CD1c-positive myeloid dendritic cell (primary cell): ENCODE measurements around the gene RBPJL.

Source experiments
- DNase-seq: peaks from one replicate; pipeline ENCODE4 v3.0.0-alpha.2; 2016; ENCODE audit errors: extremely low spot score

Gene RBPJL

DNA sequence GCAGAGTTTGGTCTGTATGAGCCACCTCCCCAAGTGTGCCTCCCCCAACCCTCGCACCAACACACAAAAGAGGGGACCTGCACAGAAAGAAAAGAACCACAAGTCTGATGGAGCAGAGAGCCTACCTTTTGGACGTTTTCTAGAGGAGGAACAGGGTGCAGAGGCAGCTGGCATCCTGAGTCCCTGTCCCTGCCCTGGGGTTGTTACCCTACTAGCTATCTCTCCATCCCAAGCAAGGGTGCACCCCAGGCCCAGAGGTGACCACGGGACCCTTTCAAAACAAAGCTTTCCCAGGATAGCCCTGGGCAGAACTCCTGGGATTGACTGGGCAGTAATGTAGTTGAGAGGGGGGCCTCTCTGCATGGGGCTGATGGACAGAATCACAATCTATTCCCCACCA is 11.2 kb downstream of the RBPJL start:
- DNase-seq, result no peak

DNA sequence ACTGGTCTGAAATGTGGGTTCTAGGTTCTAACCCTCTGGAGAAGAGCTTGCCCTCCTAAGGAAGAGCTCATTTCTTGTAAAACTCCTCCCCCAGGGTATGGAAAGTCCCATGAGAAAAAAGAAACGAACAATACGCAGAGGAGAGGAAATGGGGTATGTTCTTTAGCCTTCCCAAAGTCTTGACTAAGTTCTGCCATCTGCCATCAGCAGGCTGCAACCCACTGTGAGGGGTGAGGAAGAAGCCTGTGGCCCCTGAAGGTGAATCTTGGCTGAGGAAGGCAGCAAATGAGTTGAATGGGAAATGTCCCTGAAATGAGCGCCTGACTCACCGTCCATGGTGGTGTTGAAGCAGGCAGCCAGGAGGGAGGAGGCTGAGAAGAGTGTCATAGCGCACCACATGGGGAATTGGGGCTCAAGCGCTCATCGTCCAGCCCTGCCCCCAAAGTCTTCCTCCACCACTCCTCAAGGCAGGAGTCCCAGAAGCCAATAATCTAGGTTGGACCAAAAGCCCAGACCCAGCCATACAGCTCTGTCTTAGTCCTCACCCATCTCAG is 11.8 kb downstream of the RBPJL start:
- no peak for DNase-seq

DNA sequence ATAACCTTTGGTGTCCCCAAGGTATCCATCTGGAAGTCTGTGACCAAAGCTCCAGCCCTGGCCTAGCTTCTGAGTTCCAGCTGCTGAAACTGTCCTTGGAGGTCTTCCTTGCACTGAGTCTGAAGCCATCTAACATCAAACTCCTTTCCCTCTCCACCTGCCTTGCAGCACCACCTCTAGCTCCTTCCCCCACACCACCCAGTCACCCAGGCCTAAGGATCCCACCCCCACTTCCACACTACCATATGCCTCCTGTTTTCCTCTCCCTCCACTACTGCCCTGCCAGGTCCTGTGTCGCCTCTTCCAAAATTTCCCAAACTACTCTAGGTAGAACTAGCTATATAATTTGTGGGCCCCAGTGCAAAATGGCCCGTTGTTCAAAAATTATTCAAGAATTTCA is 12.3 kb downstream of the RBPJL start:
- no peak for DNase-seq

DNA sequence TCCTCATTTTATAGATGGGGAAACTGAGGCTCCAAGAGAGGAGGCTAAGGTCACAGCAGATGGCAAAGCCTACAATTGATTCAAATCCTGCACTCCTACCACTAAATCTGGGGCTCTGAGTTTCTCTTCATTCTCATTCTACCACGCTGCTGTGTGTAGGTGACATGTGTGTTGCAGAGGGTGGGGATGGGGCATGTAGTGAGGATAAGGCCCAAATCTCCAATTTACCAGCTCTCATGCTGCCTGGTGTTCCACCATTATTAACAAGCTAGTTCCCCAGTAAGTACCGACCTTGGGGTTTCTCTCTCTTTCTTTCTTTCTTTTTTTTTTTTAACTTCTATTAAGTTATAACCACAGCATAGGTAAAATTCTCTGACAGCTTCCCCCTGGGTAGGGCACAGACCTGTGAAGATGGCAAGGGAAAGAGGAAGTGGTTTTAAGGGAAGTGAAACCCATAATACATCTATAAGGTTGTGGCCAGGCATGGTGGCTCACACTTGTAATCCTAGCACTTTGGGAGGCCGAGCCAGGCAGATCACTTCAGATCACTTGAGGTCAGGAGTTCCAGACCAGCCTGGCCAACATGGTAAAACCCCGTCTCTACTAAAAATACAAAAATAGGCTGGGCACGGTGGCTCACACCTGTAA is 14.4 kb downstream of the RBPJL start:
- peak; percentile 73 for DNase-seq

DNA sequence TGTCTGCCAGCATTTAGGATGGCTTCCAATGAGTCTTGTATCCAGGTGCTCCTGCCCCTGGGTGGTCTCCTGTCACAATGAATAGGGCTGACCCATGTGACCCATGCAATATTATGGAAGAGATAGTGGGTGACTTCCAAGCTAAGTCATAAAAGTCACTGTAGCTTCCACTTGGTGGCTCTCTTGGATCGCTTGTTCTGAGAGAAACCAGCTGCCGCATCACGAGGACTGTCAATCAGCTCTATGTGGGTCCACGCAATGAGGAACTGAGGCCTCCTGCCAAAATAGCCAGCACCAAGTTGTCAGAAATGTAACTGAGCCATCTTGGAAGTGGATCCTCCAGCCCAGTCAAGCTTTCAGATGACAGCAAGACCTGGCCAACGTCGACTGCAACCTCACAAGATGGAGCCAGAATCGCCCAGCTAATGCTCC is 16.3 kb downstream of the RBPJL start:
- peak; percentile 88 for DNase-seq

DNA sequence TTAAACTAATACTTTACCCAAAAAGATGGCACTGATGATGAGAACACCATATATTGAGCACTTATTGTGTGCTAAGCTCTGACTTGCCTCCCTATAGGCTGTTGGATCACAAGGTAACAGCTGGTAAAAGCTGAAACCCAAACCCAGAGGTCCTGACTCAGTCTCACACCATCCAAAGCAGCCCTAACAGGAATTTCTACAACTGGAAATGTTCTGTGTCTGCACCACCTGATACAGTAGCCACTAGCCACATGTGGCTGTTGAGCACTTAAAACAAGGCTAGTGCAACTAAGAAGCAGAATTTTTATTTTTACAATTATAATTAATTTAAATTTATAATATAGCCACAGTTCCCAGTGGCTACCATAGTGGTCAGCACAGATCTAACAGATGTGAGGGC is 17.1 kb downstream of the RBPJL start:
- no peak for DNase-seq

DNA sequence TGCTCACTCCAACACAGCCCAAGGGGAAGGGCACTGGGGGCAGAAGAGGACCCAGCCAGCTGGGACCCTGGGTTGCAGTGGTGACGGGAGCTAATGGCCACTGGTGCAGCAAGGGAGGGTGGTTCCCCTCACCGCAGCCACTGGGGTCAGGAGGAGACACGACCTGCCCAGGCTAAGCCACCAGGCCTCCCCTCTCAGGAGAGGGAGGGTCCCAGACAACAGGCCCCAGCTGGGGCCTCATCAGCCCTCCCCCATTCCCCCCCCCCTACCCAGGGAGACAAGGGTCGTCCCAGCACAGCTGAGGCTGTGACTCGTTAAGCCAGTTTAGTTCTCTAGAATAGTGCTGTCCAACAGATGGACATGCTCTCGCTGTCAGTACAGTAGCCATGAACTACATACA is 18.7 kb downstream of the RBPJL start:
- DNase-seq, result no peak

DNA sequence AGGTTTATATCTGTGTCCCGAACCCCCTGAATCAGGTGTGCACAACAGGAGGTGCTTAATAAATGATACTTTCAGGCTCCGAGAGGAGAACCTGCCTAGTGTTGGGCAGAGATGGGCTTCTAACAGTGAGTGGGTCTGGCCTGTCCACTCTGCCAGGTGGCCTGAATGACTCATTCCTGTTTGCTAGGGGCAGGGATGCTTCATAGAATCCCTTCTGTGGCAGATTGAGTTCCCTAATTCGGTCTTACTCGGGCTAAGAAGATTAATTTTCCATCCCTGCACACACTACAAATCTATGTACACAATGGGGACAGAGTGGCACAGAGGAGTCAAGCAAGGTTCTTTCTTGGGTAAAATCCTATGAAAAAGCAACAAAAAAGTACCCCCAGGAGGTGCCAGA is 21.8 kb downstream of the RBPJL start:
- no peak for DNase-seq

DNA sequence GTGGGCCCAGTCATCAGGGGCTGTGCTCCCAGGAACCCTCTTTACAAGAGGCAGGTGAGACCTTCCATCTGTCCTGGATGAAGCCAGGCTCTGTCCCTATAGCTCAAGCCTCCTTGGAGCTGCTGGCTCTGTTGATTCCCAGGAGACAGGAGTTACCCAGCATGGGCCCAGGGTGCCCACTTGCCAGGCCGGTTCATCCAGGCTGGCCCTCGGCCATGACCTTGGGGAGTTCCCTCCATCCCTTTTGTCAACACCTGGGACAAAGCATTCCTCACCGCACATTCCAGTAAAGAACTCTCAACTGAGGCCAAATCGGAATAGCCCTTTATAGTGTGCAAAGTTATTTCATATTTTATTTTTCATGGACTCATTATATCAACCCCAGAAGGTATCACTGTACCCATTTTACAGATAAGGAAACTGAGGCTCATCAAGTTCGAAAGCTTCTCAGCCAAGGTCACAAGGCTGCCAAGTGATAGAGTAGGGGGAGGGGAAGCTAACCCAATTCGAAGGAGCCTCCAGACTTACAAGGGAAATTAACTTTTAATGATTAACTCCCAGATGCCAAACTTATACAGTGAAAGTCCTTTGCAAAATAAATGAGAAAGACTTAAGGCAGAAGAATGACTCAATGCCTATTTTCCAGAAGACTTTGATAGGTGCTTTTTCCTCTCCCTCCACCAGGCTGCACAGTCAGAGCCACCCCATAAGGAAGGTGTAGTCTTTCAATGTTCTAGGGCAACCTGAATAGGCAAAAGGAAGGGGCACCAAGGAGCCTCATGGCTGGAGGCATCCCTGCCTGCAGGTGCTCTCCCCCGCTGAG is 23.1 kb downstream of the RBPJL start:
- no peak for DNase-seq

DNA sequence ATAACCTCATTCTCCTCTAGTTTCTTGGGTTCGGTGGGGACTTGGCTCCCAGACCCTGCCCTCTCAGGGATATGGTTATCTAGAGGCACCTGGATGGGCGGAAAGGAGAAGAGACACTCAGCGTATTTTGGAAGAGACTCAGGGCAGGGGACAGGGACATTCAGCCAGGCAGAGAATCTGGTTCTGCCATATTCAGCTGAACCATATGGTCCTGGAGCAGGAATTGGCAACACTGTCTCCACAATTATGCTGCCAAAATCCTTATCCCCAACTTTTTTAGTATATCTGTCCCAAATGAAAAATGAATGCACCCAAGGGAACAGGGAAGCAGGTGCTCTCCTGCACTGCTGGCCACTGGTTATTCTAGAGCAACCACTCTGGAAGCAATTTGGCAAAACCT is 23.8 kb downstream of the RBPJL start:
- no peak for DNase-seq

DNA sequence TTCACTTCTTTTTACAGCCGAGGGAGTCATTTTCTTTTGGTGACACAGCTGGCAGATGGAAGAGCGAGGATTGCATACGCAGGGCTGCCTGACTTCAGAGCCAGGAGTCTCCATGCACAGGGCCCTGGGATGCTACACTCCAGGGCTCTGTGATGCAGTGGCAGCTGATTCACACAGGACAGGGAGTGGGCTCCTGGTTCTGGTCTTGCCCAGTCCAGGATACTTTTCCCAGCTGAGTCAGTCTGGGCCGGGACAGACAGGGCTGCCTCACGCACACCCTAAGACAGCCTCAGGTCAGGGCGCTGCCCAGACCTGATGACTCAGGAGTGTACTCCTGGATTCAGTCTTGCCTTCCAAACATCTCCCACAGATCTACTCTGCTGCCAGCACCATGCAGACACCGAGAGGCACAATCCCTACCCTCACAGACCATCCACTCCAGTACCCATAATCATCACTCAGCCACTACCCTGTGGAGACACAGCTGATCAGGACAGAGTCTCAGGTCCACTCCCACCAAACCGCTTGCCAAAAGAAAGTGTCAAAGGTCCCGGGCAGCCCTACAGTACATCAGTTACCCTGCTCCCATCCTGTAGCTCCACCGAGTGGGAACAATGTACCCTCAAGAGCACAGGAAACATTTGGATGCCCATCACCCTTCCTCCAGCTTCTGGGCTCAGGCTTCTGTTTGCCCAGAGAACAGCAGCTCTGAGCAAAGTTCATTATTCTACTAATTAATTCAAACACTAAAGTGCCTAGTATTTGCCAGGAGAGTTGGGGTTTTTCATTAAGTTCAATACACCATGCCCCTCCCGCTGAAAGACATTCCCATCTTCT is 30.1 kb downstream of the RBPJL start:
- no peak for DNase-seq

DNA sequence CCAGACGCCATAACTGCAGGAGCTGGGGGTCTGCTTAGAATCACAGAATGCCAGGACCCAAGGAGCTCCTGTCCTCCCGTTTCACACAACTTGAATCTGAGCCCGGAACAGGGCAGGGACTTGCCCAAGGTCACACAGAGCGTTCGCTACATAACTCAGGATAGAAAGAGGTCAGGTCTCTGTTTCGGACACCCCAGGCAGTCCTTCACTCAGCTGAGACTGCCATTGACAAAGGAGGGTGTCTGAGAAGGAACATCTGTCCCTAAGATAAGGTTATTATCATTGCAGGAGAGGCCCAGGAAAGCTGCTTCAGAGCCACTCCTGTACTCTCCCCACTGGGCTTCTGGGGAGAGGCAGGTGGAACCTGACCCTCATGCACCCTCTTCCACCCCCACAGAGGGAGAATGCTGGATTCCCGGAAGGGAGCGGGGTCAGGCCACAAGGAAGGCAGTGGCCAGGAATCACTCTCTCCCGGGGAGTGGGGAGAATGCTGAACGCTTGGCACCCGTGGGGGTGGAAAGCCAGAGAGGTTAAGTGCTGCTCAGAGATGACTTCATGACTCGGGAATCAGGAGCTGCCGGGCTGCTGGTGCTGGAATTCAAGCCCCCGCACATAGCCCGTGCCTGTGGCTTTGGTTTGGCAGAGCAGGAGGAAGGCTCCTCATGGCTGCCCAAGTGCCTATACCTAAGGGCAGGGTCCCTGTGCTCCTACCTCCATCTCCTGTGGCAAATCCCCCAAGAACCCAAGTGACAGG is 30.9 kb downstream of the RBPJL start:
- DNase-seq, result no peak

DNA sequence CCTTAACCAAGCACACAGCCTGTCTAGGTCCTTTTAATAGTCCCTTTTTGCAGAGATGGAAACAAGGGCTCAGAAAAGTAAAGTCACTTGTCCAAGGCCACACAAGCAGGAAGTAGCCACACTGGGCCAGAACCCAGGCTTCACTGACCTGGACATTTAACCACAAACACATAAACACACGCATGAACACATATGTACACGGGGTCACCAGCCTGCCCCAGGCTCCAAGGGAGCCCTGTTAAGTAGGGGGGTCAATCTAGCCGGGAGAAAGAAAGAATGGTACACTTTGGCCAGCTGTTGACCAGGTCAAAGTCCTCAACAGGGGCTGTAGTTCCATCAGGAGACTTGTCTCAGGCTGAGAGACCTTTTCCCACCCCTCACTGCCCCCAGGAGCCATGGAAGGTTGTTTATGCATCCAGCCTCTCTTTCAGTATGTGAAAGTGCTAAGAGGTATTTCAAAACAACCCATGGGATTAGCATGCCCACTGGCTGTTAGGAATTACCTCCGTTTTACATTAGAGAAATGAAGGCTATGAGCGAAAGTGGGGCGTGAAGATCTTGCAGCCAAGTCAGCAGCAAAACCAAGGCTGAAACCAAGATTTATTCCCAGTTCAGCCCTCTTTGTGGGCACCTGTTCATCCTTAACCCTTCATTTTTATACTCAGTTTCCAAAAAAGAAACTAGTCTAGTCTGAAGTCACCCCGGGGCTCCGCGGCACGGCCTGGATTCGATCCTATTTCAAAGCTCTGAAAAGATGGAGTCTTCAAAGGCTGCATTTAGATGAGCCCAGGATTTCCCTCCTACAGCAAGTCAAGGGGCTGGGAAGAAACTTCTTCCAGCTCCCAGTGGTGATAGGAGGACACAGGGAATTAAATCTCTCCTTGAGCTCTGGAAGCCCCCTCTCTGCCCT is 31.7 kb downstream of the RBPJL start:
- no peak for DNase-seq

DNA sequence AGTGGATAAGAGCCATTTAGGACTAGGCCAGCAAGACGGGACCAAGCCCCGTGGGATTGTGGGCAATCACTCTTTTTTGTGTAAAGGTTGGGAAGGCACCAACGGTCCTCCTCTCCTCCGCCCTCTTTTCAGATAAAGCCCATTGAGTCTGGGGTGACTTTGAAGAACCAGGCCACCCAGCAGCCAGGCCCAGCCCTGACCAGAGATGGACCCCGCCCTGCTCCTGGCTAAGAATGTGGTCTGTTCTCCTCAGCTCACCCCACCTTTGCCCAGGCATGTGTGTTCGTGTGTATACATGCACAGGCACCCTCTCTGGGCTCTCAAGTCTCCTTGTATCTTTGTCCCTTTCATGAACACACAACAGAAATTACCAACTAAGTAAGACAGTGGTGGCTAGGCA is 32.4 kb downstream of the RBPJL start:
- no peak for DNase-seq

DNA sequence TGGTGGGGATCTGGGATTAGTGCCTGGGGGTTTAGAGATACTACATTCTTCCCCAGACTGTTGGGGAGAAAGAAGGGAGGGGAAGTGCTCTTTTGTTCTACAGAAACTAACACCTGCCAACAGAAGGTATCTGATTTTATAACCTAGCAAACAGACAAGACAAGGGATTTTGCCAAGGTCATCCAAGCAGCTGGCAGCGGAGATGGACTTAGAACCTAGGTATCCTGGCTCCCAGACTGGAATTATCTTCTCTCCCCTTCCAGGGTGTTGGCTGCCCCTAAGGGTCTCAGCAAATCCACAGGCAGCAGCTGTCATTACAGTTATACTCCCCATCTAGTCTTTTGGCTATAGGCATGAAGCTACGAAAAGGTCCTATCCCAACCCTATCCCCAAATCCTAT is 33.2 kb downstream of the RBPJL start:
- DNase-seq, result no peak

DNA sequence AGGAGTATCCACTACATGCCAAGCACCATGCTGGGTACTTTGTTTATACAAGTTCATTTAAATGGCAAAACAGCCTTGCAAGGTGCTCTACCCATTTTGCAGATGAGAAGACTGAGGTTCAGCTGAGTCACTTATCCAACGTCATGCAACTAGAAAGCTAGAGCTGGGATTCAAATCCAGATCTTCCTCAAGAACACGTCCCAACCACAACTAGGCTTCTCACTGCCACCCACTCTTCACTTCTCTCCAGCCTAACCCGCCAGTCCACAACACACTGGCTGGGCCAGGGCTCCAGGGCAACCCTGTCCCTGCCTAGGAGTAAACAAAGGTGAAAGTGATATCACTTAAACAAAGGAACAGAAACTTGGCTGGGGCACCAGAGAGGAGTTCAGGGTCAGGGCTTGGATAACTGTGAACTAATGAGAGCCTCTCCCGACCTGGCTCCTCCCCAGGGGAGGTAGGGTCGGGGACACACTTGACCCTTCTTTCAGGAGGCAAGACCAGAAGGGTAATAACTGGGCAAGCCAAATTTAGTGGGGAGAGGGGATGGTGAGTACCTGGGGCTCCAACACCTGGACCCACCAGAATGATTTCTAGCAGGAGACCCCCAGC is 33.7 kb downstream of the RBPJL start:
- DNase-seq, result peak; percentile 45

DNA sequence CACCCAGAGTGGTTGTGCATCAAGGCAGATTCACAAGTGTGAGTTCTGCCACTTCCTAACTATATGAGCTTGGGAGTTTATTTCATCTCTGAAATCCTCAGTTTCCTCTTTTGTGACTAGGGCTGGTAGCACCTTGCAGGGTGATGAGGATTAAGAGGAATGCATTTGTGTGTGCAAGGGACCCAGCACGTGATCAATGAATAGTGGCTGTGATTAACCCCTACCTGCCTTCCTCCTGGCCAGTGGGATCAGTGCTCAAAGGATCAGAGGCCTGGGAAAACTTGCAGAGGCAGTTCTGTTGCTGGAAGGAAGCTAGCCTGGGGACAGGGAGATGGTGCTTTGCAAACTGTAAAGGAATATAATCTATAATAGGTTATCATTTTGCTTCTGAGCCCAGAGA is 34.3 kb downstream of the RBPJL start:
- no peak for DNase-seq

DNA sequence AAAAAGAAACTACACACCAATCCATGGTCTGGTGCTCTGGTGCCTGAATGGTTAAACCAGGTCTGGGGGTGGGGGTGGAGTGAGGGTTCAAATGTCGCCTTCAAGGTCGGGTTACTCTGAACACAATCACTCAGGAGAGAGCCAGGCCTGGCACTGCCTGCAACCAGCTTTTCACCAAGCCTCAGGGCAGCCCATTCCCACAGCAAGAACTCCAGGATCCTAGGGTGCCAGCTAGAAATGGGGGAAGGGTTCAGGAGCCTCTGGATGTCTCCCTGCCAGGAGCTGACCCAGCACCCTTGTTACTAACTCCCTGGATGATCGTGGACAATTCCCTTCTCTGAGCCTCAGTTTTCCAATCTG is 34.9 kb downstream of the RBPJL start:
- DNase-seq, result no peak

DNA sequence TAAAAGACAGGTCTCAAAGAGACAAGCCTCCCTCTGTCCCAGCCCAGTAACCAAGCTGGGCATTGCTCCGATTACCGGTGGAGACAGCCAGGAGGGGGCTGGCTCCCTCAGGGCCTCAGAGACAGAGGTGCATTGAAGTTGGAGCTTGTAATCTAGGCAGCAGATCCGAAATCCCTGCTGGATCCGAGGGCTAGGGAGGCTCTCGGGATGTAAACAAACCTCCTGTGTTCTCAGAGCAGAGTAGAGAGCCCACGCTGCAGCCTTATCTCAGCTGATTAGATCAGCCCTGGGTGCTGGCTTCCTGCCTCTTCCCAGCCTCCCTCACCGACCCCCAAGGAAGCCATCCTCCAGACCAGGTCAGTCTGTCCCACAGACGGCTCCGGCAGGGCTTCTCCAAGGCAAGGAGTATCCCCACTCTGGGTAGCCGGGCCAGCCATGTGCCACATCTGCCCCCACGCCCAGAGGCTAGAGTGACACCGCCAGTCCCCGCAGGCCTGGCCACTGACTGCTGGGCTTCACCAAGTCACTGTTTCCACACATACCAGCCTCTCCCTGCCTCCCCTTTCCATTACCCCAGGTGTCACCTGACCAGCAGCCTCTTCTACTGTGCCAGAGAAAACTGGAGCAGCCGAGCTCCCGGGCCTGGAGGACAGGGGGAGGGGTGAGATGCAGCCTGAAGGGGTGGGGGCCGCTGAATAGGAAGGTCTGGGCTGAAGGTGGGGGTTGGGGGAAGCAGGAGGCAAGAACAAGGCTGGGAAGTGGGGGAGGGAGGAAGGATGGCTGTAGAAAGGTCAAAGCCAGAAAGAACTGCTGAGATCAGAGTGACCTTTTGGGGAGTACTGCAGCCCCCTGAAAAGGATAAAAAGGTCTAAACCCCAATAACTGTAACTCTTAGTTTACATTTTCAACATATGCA is 35.6 kb downstream of the RBPJL start:
- no peak for DNase-seq
